PC-9 (cell line): ENCODE measurements around the gene KIF6.

Experiments used
- EZH2 ChIP-seq: fragments of 200-600 bp; sonication (generic); IDR thresholded peaks from 2 replicates; pipeline ENCODE4 v1.8.0; 2017; ENCODE audit warnings: antibody characterized with exemption, low read depth
- TF ChIP-seq, protein P1 (sequence below): fragments of 200-600 bp; sonication (generic); conservative IDR thresholded peaks from 2 replicates; pipeline ENCODE4 v1.6.1; 2017; ENCODE audit warnings: mixed run types, antibody characterized with exemption, mild to moderate bottlenecking, moderate library complexity

GRCh38 chr6:39446909-39447308 is 278.3 kb downstream of the KIF6 start:
- TF ChIP-seq, protein P1, sequence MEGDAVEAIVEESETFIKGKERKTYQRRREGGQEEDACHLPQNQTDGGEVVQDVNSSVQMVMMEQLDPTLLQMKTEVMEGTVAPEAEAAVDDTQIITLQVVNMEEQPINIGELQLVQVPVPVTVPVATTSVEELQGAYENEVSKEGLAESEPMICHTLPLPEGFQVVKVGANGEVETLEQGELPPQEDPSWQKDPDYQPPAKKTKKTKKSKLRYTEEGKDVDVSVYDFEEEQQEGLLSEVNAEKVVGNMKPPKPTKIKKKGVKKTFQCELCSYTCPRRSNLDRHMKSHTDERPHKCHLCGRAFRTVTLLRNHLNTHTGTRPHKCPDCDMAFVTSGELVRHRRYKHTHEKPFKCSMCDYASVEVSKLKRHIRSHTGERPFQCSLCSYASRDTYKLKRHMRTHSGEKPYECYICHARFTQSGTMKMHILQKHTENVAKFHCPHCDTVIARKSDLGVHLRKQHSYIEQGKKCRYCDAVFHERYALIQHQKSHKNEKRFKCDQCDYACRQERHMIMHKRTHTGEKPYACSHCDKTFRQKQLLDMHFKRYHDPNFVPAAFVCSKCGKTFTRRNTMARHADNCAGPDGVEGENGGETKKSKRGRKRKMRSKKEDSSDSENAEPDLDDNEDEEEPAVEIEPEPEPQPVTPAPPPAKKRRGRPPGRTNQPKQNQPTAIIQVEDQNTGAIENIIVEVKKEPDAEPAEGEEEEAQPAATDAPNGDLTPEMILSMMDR = no peak
- no peak for TF ChIP-seq EZH2
